ENCODE measurements around the gene BMPER. TPM values are rescaled to one million over a fixed set of nuclear protein-coding genes. Genes with fewer than 3 reads are reported as not detected.

Gene BMPER
- total and polyA plus RNA-seq, 2 of the 8 experiments (the other 6 are each of a cell fraction or from before 2014, with no cell fraction given) = 0.33 to 0.69 TPM

DNA sequence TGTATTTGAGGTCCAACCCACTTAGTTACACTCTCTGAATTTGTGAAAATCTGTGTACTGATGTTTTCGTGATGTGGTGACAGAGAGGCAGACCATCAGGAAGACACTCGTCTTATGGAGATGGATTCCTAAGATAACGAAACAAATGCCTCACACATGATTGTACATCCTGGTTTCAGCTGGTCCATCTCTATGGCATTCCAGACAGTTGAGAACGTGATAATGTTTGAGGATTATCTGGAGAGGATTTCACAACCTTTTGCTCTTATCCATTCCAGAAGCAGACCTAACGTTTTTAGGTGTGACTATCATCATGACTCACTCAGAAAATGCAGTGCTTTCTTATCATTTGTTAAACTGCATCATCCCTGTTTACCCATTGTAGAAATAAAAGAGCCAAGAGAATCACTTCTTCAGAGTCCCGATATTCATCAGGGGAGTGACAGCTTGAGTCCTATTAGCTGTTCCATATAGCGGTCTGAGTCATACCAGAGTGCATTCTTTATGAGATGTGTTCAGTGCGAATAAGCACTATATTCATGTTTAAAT, 74.5 kb downstream of the BMPER start (continued):
- TF ChIP-seq KDM1A (IDR thresholded peaks at IDR 0.05; ENCODE audit: borderline replicate concordance, low read length) (no peak), SIRT6 (IDR thresholded peaks at IDR 0.05; ENCODE audit: low read length) (no peak), CHD2 (IDR thresholded peaks at IDR 0.05; ENCODE audit: low read length) (no peak), PHF8 (conservative IDR thresholded peaks at IDR 0.05; ENCODE audit: low read depth, low read length) (no peak), GABPA (IDR thresholded peaks at IDR 0.05; ENCODE audit: borderline replicate concordance, insufficient read depth, low read length) (no peak), BRCA1 (IDR thresholded peaks at IDR 0.05; ENCODE audit: low read depth, low read length) (no peak)

Data from H1 (cell line).